ENCODE measurements around the gene UNC5A.

Gene UNC5A

GRCh38 chr5:176912115-176912514, 101.8 kb downstream of the UNC5A start:
- TF ChIP-seq CTCF (IDR thresholded peaks at IDR 0.05; ENCODE audit: insufficient read depth, missing control alignments) = no peak
- DNase-seq (ENCODE audit: insufficient read length, low spot score) (no peak), FAIRE-seq (no peak)

- DNase-seq (ENCODE audit: insufficient read length, low spot score) (no peak), FAIRE-seq (no peak)
- no peak for TF ChIP-seq CTCF (IDR thresholded peaks at IDR 0.05; ENCODE audit: insufficient read depth, missing control alignments)
Measured at GRCh38 chr5:176915906-176916305, 105.5 kb downstream of the UNC5A start.

GRCh38 chr5:176916337-176916736, 106.0 kb downstream of the UNC5A start:
- no peak for FAIRE-seq
- no peak for DNase-seq (ENCODE audit: insufficient read length, low spot score)
- TF ChIP-seq CTCF (IDR thresholded peaks at IDR 0.05; ENCODE audit: insufficient read depth, missing control alignments) = no peak

GRCh38 chr5:176918613-176919012, 108.3 kb downstream of the UNC5A start:
- no peak for TF ChIP-seq CTCF (IDR thresholded peaks at IDR 0.05; ENCODE audit: insufficient read depth, missing control alignments)
- FAIRE-seq = no peak
- no peak for DNase-seq (ENCODE audit: insufficient read length, low spot score)

- no peak for FAIRE-seq
- no peak for TF ChIP-seq CTCF (IDR thresholded peaks at IDR 0.05; ENCODE audit: insufficient read depth, missing control alignments)
- DNase-seq (ENCODE audit: insufficient read length, low spot score) = no peak
Measured at GRCh38 chr5:176921714-176922113, 111.4 kb downstream of the UNC5A start.

GRCh38 chr5:176922817-176923216, 112.5 kb downstream of the UNC5A start:
- no peak for DNase-seq (ENCODE audit: insufficient read length, low spot score)
- TF ChIP-seq CTCF (IDR thresholded peaks at IDR 0.05; ENCODE audit: insufficient read depth, missing control alignments) = no peak
- FAIRE-seq = no peak

GRCh38 chr5:176927562-176927961, 117.2 kb downstream of the UNC5A start:
- no peak for FAIRE-seq
- DNase-seq (ENCODE audit: insufficient read length, low spot score) = no peak
- TF ChIP-seq CTCF (IDR thresholded peaks at IDR 0.05; ENCODE audit: insufficient read depth, missing control alignments) = no peak

All from D721Med (cell line).